GM12875 (cell line): ENCODE measurements around the gene TVP23C.

Source experiments
- H3K4me3 ChIP-seq: one replicate; pipeline ENCODE4 v1.5.1; 2011; ENCODE audit warnings: low read depth, low read length, control low read depth
- CTCF ChIP-seq: IDR thresholded peaks from 2 replicates; pipeline ENCODE4 v1.5.1; 2011; ENCODE audit warnings: low read depth, mild to moderate bottlenecking, control low read depth, inconsistent platforms, low read length, moderate library complexity, borderline replicate concordance; ENCODE audit not compliant: insufficient read depth

The TVP23C gene

GRCh38 chr17:15483431-15483830 lies 79.9 kb downstream of the TVP23C start:
- no peak for TF ChIP-seq CTCF

GRCh38 chr17:15482476-15482875 lies 80.8 kb downstream of the TVP23C start:
- no peak overlapping the region for H3K4me3 ChIP-seq
- TF ChIP-seq CTCF = no peak

More at GRCh38 chr17:15483431-15483830, 79.9 kb downstream of the TVP23C start:
- no peak overlapping the region for H3K4me3 ChIP-seq

GRCh38 chr17:15481481-15481880 lies 81.8 kb downstream of the TVP23C start:
- no peak for TF ChIP-seq CTCF
- H3K4me3 ChIP-seq = no peak overlapping the region

- H3K4me3 ChIP-seq = no peak overlapping the region
These were observed 83.1 kb downstream of the TVP23C start for GRCh38 chr17:15480204-15480603.

GRCh38 chr17:15479703-15480102 lies 83.6 kb downstream of the TVP23C start:
- TF ChIP-seq CTCF = no peak
- H3K4me3 ChIP-seq = no peak overlapping the region

More at GRCh38 chr17:15480204-15480603, 83.1 kb downstream of the TVP23C start:
- TF ChIP-seq CTCF = no peak

GRCh38 chr17:15478845-15479244 lies 84.4 kb downstream of the TVP23C start:
- TF ChIP-seq CTCF = no peak
- no peak overlapping the region for H3K4me3 ChIP-seq

GRCh38 chr17:15475631-15476354 lies 87.5 kb downstream of the TVP23C start:
- H3K4me3 ChIP-seq = no peak overlapping the region
- TF ChIP-seq CTCF = no peak
